ENCODE results near the gene CEP78.

Gene CEP78

DNA sequence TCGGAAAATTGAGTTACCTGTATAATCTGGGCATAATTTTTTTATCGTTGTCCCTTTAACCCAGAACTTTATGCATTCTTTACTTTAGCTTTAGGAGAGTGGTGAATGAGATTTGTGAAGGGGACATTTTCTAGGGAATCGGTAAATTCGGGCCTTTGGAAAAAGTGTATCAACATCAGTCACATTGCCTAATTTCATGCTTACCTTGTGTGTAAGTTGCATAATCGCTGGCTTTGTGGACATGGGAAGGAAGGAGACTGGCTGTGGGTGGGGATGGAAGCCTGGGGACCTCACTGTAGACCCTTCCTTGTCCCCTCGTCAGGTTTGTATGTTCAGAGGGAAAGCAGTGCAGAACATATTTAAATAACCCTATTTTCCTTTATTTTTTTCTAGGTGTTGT is 64.3 kb downstream of the CEP78 start:
- no peak for DNase-seq (ENCODE audit: extremely low read depth, insufficient read length)
- Histone ChIP-seq H3K36me3 (ENCODE audit: control insufficient read depth, insufficient read depth, low read length) (peaks cover 4% of the 10 kb centered on the region), H3K27me3 (replicated peaks; ENCODE audit: control insufficient read depth, insufficient read depth, low read length) (no peaks in the 10 kb centered on the region), H3K4me3 (replicated peaks; ENCODE audit: low read depth, low read length) (no peak overlapping the region)
- no peak for TF ChIP-seq CTCF (IDR thresholded peaks at IDR 0.05; ENCODE audit: insufficient read depth, low read length, poor library complexity, severe bottlenecking)

GRCh38 chr9:78301466-78301865 is 65.6 kb downstream of the CEP78 start:
- H3K4me3 ChIP-seq (replicated peaks; ENCODE audit: low read depth, low read length): no peak overlapping the region
- no peak for TF ChIP-seq CTCF (IDR thresholded peaks at IDR 0.05; ENCODE audit: insufficient read depth, low read length, poor library complexity, severe bottlenecking)
- H3K27me3 ChIP-seq (replicated peaks; ENCODE audit: control insufficient read depth, insufficient read depth, low read length): no peaks in the 10 kb centered on the region
- DNase-seq (ENCODE audit: extremely low read depth, insufficient read length): no peak
- peaks cover 7% of the 10 kb centered on the region for H3K36me3 ChIP-seq (ENCODE audit: control insufficient read depth, insufficient read depth, low read length)

DNA sequence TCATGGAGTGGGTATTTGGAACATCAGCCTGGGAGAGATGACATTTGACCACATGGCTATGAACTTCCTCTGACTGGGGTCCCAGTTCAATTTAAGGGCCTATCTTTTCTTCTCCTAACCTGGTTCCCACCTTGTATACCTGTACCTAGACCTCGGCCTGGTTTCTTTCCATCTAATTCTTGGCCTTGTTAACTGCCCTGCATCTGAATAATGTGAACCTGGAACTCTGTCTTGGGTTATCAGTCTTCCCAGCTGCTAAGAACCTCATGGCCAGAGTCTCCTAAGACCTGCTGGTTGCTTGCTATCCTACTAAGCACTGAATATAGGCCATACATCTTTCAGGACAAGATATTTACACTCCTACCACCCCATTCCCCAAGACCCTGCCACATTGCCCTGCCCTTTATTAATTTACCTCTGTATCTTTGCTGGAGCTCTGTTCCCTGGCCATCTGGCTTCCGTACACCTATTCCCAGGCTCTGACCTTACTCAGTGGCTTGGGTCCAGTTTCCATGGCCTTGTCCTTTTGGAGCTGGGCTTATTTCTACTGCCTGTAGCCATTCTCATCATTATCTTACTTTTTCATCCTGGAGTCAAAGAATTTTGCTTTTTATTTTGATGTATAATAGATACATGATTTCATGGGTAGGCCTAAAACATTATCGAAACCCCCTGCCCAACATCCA is 67.6 kb downstream of the CEP78 start:
- no peak for TF ChIP-seq CTCF (IDR thresholded peaks at IDR 0.05; ENCODE audit: insufficient read depth, low read length, poor library complexity, severe bottlenecking)
- peaks cover 10% of the 10 kb centered on the region for H3K36me3 ChIP-seq (ENCODE audit: control insufficient read depth, insufficient read depth, low read length)
- no peaks in the 10 kb centered on the region for H3K27me3 ChIP-seq (replicated peaks; ENCODE audit: control insufficient read depth, insufficient read depth, low read length)
- no peak for DNase-seq (ENCODE audit: extremely low read depth, insufficient read length)
- H3K4me3 ChIP-seq (replicated peaks; ENCODE audit: low read depth, low read length): no peak overlapping the region

DNA sequence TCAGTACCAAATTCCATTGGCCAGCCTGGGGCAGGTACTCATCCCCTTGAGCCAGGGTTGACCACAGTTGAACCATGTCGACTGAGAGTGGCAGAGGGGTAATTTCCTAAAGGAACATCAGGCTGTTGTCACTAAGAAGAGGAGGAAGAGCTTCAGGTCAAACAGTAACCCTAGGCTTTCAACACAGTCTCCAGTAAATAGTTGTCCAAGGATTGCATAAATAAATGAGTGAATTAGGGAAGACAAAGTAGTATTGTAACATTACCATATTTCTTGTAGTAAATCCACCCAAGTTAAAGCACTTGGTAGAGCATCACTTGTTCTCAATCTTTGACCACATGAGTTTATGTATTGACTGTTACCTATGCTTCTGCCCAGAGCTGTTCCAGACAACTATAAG is 68.5 kb downstream of the CEP78 start:
- no peak for TF ChIP-seq CTCF (IDR thresholded peaks at IDR 0.05; ENCODE audit: insufficient read depth, low read length, poor library complexity, severe bottlenecking)
- H3K27me3 ChIP-seq (replicated peaks; ENCODE audit: control insufficient read depth, insufficient read depth, low read length): no peaks in the 10 kb centered on the region

DNA sequence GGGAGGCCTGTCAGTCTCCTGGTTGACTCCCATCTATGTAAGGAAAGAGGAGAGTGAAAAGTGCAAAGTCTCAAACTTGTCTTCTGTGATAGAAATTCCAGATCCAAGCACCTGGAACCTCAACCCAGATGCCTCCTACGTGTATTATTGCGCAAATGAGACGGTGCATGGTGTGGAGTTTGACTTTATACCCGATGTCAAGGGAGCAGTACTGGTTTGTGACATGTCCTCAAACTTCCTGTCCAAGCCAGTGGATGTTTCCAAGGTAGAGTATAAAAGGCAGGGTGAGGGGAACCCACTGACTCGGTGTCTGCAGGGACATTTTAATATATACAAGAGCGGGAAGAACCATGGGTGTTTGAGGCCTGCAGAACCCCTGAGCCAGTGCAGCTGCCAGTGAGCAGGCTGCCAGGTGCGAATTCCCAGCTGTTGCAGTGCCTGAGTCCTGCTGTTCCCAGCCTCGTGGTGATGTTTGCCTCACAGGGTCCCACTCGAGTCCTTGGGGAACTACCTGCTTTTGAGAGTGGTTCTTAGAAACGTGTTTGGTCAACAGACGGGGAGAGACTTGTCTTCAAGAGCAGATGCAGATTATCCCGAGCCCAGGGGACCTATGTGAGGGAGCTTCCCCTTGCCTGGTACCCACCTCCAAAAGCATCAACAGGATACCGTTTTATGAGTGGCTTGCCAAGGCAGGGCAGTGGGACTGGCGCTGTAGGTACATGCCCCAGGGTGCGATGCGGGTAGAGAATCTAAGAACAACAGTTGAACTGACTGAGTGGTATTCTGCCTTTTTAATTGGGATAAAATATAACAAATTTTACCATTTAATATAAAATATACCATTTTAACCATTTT is 70.6 kb downstream of the CEP78 start:
- peaks cover 10% of the 10 kb centered on the region for H3K36me3 ChIP-seq (ENCODE audit: control insufficient read depth, insufficient read depth, low read length)

More for the DNA sequence above, 68.5 kb downstream of the CEP78 start:
- Histone ChIP-seq H3K4me3 (replicated peaks; ENCODE audit: low read depth, low read length) (no peak overlapping the region), H3K36me3 (ENCODE audit: control insufficient read depth, insufficient read depth, low read length) (peaks cover 10% of the 10 kb centered on the region)
- DNase-seq (ENCODE audit: extremely low read depth, insufficient read length): no peak

More for the DNA sequence above, 70.6 kb downstream of the CEP78 start:
- Histone ChIP-seq H3K4me3 (replicated peaks; ENCODE audit: low read depth, low read length) (no peak overlapping the region), H3K27me3 (replicated peaks; ENCODE audit: control insufficient read depth, insufficient read depth, low read length) (no peaks in the 10 kb centered on the region)
- no peak for DNase-seq (ENCODE audit: extremely low read depth, insufficient read length)
- no peak for TF ChIP-seq CTCF (IDR thresholded peaks at IDR 0.05; ENCODE audit: insufficient read depth, low read length, poor library complexity, severe bottlenecking)
